Peyer's patch (tissue), 4 donors: ENCODE measurements around the gene TFCP2L1. TPM values are rescaled to one million over a fixed set of nuclear protein-coding genes. Genes with fewer than 3 reads are reported as not detected.

Source experiments
- DNase-seq, 3 donors: peaks; one replicate each; pipeline ENCODE4 v3.0.0-alpha.2; 2017 to 2019
- H3K27ac ChIP-seq, 4 donors: fragments of 200-600 bp; sonication (generic); one replicate each; pipeline ENCODE4 v1.5.1; 2016 to 2019
- H3K27me3 ChIP-seq, 2 donors: fragments of 200-600 bp; sonication (generic); one replicate each; pipeline ENCODE4 v1.5.1; 2019
- H3K36me3 ChIP-seq, 3 donors: fragments of 200-600 bp; sonication (generic); one replicate each; pipeline ENCODE4 v1.5.1; 2016 to 2019
- H3K4me1 ChIP-seq, 4 donors: fragments of 200-600 bp; sonication (generic); one replicate each; pipeline ENCODE4 v1.5.1; 2016 to 2019
- H3K4me3 ChIP-seq, 4 donors: fragments of 200-600 bp; sonication (generic); 1 replicate in 3 of 4; 2 replicates in 1 of 4; pipeline ENCODE4 v1.5.1; 2016 to 2019; ENCODE audit warnings: mild to moderate bottlenecking in 1 of 4
- H3K9me3 ChIP-seq, 4 donors: fragments of 200-600 bp; sonication (generic); one replicate each; pipeline ENCODE4 v1.5.1; 2016 to 2019; ENCODE audit warnings: mild to moderate bottlenecking in 1 of 4
- POLR2A ChIP-seq, 2 donors: fragments of 450-650 bp; IDR thresholded peaks; one replicate each; pipeline ENCODE4 v1.5.1; 2017; ENCODE audit warnings: antibody characterized with exemption in 2 of 2, mild to moderate bottlenecking in 2 of 2, moderate library complexity in 2 of 2
- total RNA-seq, 4 donors: library from RNA; depleted of rRNA; stranded (reverse); fragments of >200 nt; gene quantifications; one replicate each; pipeline ENCODE4 v1.1.0, GENCODE V29; 2016
- TF ChIP-seq, protein P1 (sequence below), 6 experiments: fragments of 450-650 bp in 4 of 6; fragments of 200-600 bp in 2 of 6; sonication (generic) in 1 of 6; IDR thresholded peaks; one replicate each; pipeline ENCODE4 v1.5.1; 2017 to 2019; ENCODE audit warnings: antibody characterized with exemption in 6 of 6, mild to moderate bottlenecking in 3 of 6, moderate library complexity in 1 of 6

The TFCP2L1 gene
- total RNA-seq, 4 donors from 2014 or later = 5.0 to 41.0 (median 10.0) TPM

DNA sequence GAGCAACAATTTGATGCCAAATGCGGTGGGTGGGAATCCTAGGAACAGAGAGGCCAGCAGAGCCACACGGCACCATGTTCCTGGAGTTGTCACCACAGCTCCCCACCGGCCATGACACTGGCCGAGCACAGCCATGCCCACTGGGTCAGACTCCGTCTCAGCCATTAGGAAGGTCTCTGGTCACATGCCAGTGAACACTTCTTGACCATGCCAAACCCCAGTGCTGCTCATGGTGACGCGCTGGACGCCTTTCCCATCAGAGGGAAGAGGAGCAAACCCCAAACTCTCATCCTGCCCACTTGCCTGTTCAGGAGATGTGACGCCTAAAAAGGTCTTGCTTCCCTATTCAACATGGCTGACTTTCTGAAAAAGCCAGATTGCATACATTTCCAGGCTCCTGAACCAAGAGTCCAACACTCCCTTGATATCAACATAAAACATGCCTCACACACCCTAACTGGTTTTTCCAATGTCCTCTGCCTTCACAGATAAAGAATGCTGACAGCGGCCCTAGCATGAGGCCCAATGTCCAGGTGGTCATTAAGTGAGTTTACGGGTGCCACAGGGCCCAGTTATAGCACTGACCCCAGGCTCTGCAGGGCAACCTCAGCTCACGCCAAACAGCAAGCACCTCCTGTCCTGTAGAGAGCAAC lies 31.9 kb downstream of the TFCP2L1 start:
- TF ChIP-seq POLR2A (IDR thresholded peaks at IDR 0.05) = no peak
- TF ChIP-seq, protein P1, sequence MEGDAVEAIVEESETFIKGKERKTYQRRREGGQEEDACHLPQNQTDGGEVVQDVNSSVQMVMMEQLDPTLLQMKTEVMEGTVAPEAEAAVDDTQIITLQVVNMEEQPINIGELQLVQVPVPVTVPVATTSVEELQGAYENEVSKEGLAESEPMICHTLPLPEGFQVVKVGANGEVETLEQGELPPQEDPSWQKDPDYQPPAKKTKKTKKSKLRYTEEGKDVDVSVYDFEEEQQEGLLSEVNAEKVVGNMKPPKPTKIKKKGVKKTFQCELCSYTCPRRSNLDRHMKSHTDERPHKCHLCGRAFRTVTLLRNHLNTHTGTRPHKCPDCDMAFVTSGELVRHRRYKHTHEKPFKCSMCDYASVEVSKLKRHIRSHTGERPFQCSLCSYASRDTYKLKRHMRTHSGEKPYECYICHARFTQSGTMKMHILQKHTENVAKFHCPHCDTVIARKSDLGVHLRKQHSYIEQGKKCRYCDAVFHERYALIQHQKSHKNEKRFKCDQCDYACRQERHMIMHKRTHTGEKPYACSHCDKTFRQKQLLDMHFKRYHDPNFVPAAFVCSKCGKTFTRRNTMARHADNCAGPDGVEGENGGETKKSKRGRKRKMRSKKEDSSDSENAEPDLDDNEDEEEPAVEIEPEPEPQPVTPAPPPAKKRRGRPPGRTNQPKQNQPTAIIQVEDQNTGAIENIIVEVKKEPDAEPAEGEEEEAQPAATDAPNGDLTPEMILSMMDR (IDR thresholded peaks at IDR 0.05) = no peak
- H3K9me3 ChIP-seq = no peaks in the 10 kb centered on the region
- H3K4me3 ChIP-seq = no peak overlapping the region
- DNase-seq = peak in 1 of 3 donors; percentile 33
- no peaks in the 10 kb centered on the region for H3K27me3 ChIP-seq
- peaks cover 0 to 4% (median 0%) of the 10 kb centered on the region in 4 donors for H3K4me1 ChIP-seq
- H3K36me3 ChIP-seq = no peaks in the 10 kb centered on the region
- H3K27ac ChIP-seq = no peak overlapping the region

DNA sequence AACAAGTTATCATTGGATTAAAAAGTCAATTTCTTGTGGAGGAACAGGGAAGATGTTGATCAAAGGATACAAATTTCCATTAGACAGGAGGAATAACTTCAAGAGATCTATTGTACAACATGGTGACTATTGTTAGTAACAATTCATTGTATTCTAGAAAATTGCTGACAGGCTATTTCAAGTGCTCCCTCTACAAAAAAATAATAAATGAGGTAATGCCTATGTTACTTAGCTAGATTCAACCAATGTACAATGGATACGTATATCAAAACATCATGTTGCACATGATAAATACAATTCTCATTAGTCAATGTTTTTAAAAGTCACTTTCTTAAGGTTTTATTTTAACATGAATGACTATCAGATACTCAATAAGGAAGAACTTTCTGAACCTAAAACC lies 33.5 kb downstream of the TFCP2L1 start:
- no peak overlapping the region for H3K4me3 ChIP-seq
- peaks cover 0 to under 1% (median 0%) of the 10 kb centered on the region in 4 donors for H3K4me1 ChIP-seq
- TF ChIP-seq, protein P1 (IDR thresholded peaks at IDR 0.05) = no peak
- no peak for TF ChIP-seq POLR2A (IDR thresholded peaks at IDR 0.05)
- no peak for DNase-seq
- H3K27ac ChIP-seq = no peak overlapping the region
- H3K36me3 ChIP-seq = no peaks in the 10 kb centered on the region
- H3K27me3 ChIP-seq = no peaks in the 10 kb centered on the region
- H3K9me3 ChIP-seq = no peaks in the 10 kb centered on the region

- TF ChIP-seq POLR2A (IDR thresholded peaks at IDR 0.05) = no peak
- H3K9me3 ChIP-seq = no peaks in the 10 kb centered on the region
- no peak overlapping the region for H3K4me3 ChIP-seq
- H3K4me1 ChIP-seq = no peaks in the 10 kb centered on the region
- H3K27me3 ChIP-seq = no peaks in the 10 kb centered on the region
- H3K27ac ChIP-seq = no peak overlapping the region
- no peak for DNase-seq
- H3K36me3 ChIP-seq = no peaks in the 10 kb centered on the region
Observed at GRCh38 chr2:121248766-121249343, 36.1 kb downstream of the TFCP2L1 start.

GRCh38 chr2:121247971-121248370 lies 37.0 kb downstream of the TFCP2L1 start:
- no peak overlapping the region for H3K4me3 ChIP-seq
- TF ChIP-seq POLR2A (IDR thresholded peaks at IDR 0.05) = no peak
- TF ChIP-seq, protein P1 (IDR thresholded peaks at IDR 0.05) = no peak
- H3K9me3 ChIP-seq = no peaks in the 10 kb centered on the region
- DNase-seq = peak in 1 of 3 donors; percentile 5
- no peaks in the 10 kb centered on the region for H3K27me3 ChIP-seq
- H3K36me3 ChIP-seq = no peaks in the 10 kb centered on the region
- H3K4me1 ChIP-seq = no peaks in the 10 kb centered on the region
- H3K27ac ChIP-seq = no peak overlapping the region

DNA sequence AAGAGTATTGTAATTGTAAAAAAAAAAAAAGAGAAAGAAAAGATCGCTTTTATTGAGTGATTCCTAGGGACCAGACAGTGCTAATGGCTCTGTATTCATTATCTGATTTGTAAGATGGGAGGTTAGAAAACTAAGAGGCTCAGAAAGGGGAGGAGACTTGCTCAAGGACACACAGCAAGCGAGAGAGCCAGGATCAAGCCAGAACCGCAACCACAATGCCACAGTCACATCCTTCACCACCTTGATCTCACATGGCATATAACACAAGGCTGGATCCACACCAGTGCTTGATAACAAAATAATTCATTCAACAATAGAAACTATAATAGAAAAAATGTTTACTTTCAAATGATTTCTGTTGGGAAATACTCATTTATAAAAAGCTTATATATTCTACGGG lies 37.5 kb downstream of the TFCP2L1 start:
- H3K27ac ChIP-seq = no peak overlapping the region
- no peaks in the 10 kb centered on the region for H3K36me3 ChIP-seq
- no peak overlapping the region for H3K4me3 ChIP-seq
- H3K9me3 ChIP-seq = no peaks in the 10 kb centered on the region
- no peak for DNase-seq
- H3K4me1 ChIP-seq = no peaks in the 10 kb centered on the region
- H3K27me3 ChIP-seq = no peaks in the 10 kb centered on the region
- TF ChIP-seq, protein P1 (IDR thresholded peaks at IDR 0.05) = no peak
- TF ChIP-seq POLR2A (IDR thresholded peaks at IDR 0.05) = no peak

DNA sequence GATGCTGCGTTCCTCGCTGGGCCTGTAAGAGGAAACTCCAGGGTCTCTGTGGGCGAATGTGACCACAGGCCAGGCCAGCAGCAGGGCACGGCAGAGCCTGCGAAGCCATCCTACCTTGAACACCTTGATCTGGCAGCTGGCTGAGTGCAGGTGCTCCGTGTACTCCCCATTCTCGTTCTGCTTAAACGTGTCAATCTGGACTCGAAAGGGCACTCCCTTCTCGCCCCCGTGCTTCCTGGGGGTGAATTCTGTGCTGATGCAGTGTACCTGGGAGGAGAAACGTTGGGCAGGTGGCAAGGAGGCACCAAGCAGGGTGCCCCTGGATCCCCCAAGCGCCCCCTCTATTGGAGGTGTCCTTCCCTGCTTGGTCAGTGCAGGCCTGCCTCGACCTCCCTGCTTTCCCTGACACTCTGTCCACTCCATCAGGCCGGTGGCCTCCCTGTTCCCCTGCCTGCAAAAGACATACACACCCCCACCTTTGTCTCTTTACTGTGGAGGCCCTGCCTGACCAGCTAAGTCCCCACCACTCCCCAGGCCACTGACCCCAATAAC lies 38.2 kb downstream of the TFCP2L1 start:
- no peaks in the 10 kb centered on the region for H3K27me3 ChIP-seq
- no peaks in the 10 kb centered on the region for H3K4me1 ChIP-seq
- DNase-seq = no peak
- no peak overlapping the region for H3K27ac ChIP-seq
- H3K9me3 ChIP-seq = no peaks in the 10 kb centered on the region
- H3K36me3 ChIP-seq = no peaks in the 10 kb centered on the region
- H3K4me3 ChIP-seq = no peak overlapping the region
- TF ChIP-seq, protein P1 (IDR thresholded peaks at IDR 0.05) = no peak
- no peak for TF ChIP-seq POLR2A (IDR thresholded peaks at IDR 0.05)
